Measurements from ENCODE around the gene ZIC1.
A peak's percentile ranks its signal among the peaks of the same experiment; 100 is the strongest.

The ZIC1 gene

DNA sequence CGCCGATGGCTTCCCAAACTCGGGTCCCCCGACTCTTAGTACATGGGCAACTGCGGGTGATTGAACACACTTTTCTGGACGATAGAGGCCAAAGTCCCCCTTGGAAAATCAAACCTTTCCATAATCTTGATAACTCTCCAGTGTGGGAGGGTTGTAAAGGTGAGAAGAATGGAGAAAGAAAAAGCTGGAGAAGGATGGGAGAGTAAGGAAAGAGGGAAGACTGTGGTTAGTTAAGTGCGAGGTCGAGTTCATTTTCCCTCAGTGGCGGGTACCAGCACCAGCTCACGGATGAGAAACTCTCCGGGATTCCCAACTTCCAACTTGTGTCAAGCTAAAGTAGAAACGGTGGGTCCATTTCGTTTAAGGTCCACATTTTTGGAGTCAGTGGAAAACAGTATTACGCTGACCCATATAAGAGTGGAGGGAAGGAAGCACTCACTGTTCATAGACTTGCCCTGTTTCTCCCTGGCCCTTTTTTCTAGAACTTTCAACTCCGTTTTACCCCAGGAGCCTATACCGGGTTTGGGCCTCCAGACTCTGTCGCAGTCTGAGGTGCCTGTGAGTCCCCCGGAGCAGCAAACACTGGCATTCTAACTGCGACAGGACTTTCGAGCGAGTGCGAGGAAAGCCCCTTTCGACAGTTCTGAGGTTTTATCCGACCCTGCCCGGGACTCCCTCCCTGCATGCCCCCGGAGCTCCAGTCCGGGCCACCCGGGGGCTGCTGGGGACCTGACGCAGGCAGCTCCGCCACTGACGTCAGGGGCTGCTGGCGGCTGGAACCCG lies 14.8 kb downstream of the ZIC1 start:
- no peak for FAIRE-seq

- no peak for FAIRE-seq
Observed at GRCh38 chr3:147424581-147425387, 15.6 kb downstream of the ZIC1 start.

- FAIRE-seq: no peak
Observed at GRCh38 chr3:147425388-147425850, 16.3 kb downstream of the ZIC1 start.

DNA sequence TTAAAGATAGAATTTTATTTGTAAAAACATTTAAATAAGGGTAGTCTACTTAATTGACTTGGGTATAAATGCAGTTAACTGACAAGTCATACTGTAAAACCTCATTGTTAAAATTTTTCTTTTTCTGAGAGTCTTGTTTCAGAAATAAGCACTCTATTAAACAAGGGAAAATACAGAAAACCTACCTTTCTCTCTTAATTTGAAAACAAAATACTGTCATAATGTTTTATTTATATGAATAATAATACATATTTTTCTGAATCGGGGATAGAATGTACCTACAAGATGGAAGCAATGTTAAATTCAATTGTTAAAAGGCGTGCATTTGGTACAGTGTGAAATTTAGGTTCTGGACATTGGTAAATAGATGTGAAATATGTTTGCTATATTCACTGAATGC lies 17.8 kb downstream of the ZIC1 start:
- no peak for FAIRE-seq

- FAIRE-seq: no peak
Observed at GRCh38 chr3:147427746-147428145, 18.6 kb downstream of the ZIC1 start.

DNA sequence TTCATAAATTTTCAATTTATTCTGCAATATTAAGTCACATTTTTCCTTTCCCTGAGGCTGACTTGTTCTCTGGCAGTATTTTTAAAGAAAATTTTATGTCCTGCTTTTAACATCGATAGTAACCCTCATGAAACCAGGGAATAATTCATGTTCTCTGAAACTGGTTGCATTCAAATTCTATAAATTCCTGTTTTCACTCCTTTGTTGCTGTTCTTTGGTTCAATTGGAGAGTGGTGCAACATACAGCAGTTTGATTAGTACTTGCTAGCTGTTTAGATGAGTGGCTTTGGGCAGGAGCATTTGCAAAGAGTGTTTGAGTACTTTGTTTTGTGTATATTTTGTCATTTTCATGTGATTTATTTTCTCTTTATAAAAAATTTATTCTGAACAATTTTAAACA lies 19.2 kb downstream of the ZIC1 start:
- no peak for FAIRE-seq

GRCh38 chr3:147428754-147429153 lies 19.6 kb downstream of the ZIC1 start:
- no peak for FAIRE-seq

DNA sequence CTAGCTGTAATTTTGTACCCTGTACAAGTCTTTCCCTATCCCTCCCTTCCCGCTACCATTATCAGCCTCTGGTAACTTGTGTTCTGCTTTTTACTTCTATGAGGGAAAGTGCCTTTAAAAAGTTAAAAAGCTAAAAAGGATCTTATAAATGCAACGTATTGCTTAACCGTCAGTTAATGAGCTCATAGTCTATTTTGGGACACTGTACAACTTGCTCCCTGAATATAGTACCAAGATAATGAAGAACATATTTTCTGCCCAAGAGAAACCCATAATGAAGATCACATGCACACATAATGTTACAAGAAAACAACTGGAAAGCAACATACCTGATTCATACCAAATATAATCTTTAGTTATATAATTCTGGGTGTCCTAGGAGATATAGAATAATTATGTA lies 22.6 kb downstream of the ZIC1 start:
- FAIRE-seq: no peak

DNA sequence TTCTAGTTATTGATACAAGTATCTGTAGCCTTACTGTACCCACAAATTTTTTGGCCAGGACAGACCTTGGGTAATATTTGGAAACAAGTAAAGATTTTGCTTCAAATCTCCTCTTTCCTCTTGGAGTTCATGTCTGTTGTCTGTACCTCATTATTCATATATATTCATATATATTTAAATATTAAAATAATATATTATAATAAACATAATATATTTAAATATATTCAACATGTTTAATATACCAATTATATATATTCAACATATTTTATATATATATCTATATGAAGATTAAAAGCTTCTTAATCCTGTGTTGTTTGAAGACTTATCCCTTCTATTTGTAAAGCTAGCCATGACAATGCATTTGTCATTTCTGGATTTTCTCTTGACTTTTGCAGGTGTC lies 38.1 kb downstream of the ZIC1 start:
- FAIRE-seq: peak; percentile 38

DNA sequence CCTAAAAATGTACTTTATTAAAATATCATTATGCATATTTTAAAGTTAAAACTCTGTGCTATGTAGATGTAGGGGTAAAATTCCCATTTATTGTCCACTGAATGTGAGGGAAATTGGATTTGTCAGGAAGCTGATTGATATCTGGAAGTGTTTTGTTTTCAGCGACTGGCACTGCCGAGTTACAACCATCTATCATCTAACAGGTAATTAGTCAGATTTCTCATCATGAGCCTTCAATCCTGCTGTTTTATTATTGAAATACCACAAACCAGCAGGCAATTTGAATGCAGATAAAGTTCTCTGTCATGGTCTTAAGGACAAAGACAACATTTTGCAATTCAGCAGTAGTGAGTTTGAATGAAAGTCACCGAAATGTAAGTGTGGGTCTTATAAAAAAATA lies 40.5 kb downstream of the ZIC1 start:
- FAIRE-seq: no peak

GRCh38 chr3:147458995-147459704 lies 50.0 kb downstream of the ZIC1 start:
- no peak for FAIRE-seq

DNA sequence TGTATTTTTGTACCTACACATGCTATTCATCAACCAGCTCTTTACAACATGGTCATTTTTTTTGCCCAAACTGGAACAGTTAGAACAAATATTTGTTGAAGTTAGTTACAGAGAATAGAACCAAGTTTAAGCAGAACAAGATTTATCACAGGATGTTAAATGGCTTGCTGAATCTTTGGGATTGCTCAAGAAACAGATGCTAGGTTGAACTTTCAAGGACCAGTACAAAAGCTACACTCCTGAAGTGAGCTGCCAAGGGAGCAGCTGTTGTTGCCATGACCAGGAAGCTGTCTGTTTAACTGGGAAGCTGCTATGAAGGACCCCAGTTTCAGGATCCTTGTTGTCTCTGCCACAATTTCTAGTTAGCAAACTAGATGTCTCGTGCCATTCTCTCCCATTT lies 53.7 kb downstream of the ZIC1 start:
- FAIRE-seq: no peak
